ENCODE measurements around the gene MBOAT1. TPM values are rescaled to one million over a fixed set of nuclear protein-coding genes. Genes with fewer than 3 reads are reported as not detected.
A peak's percentile ranks its signal among the peaks of the same experiment; 100 is the strongest.

MBOAT1 gene
- 1.1 to 2.9 TPM (median 1.2 TPM) in 3 replicates for total RNA-seq
- long read RNA-seq, partial matches to known transcripts, result 0 of 1 reads
- long read RNA-seq, other reads (novel, unspliced or antisense), result 0 of 1 reads

DNA sequence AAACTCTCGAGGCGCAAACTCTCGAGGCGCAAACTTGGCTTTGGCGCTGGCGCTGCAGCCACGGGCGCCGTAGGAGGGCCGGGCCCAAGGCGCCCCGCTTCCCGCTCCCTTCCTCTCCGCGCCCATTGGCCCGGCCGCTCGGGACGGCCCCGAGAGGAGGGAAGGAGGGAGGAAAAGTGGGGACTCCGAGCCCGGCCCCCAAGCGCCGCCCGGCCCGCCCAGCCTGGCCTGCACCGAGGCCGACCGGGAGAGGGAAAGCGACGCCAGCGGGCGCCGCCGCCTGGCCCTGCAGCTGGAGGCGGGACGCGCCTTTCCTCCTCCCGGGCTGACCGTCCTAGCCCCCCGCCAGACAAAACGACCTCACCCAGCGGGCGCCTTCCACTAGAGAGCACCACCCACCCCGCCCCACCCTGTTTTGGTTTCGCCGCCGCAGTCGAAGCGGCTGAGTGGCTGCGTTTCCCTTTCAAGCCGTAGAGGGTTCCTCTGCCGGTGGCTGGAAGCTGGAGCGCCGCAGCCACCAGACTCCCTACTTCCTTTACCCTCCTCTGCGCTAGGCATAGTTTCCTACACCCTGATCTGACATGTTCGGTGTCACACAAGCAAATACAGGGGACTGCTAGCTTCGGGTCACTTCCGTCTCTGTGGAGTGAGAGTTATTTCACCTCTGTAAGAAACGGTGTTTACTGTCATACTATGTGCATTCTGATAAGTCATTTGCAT lies at the start of gene MBOAT1:
MBOAT1 (minus strand) TSS at position 78 of the 720 bp plus-strand sequence. CDS start 235 bp downstream, outside the sequence.
- no peaks in the 10 kb centered on the region for H3K27me3 Mint-ChIP-seq (ENCODE audit: low read depth)
- H3K36me3 Mint-ChIP-seq (ENCODE audit: low read depth), result no peaks in the 10 kb centered on the region
- peak; percentile 96 for DNase-seq (ENCODE audit: low spot score)
- H3K4me3 Mint-ChIP-seq (ENCODE audit: unreplicated experiment), result peak within 1 kb of the TSS; percentile 77
- TF ChIP-seq CTCF (IDR thresholded peaks at IDR 0.05), result peak; percentile 55
- H3K9me3 Mint-ChIP-seq (ENCODE audit: low read depth), result no peaks in the 10 kb centered on the region
- peak within 1 kb of the TSS; percentile 87 for H3K27ac Mint-ChIP-seq (ENCODE audit: unreplicated experiment)
- H3K4me1 Mint-ChIP-seq (ENCODE audit: low read depth), result peaks cover 19% of the 10 kb centered on the region

GRCh38 chr6:20261685-20262084 lies 49.4 kb upstream of the MBOAT1 start:
- Mint-ChIP-seq H3K27ac (ENCODE audit: unreplicated experiment) (no peak overlapping the region), H3K27me3 (ENCODE audit: low read depth) (no peaks in the 10 kb centered on the region), H3K4me3 (ENCODE audit: unreplicated experiment) (no peak overlapping the region), H3K4me1 (ENCODE audit: low read depth) (peaks cover 5% of the 10 kb centered on the region), H3K36me3 (ENCODE audit: low read depth) (no peaks in the 10 kb centered on the region), H3K9me3 (ENCODE audit: low read depth) (peaks cover 4% of the 10 kb centered on the region)
- DNase-seq (ENCODE audit: low spot score), result no peak
- no peak for TF ChIP-seq CTCF (IDR thresholded peaks at IDR 0.05)

- Mint-ChIP-seq H3K4me3 (ENCODE audit: unreplicated experiment) (no peak overlapping the region), H3K9me3 (ENCODE audit: low read depth) (peaks cover 4% of the 10 kb centered on the region), H3K36me3 (ENCODE audit: low read depth) (no peaks in the 10 kb centered on the region), H3K27me3 (ENCODE audit: low read depth) (no peaks in the 10 kb centered on the region), H3K27ac (ENCODE audit: unreplicated experiment) (no peak overlapping the region), H3K4me1 (ENCODE audit: low read depth) (no peaks in the 10 kb centered on the region)
- no peak for DNase-seq (ENCODE audit: low spot score)
- TF ChIP-seq CTCF (IDR thresholded peaks at IDR 0.05), result no peak
Measured at GRCh38 chr6:20260360-20260759, 48.1 kb upstream of the MBOAT1 start.

GRCh38 chr6:20259316-20260049 lies 47.2 kb upstream of the MBOAT1 start:
- DNase-seq (ENCODE audit: low spot score), result no peak
- H3K27ac Mint-ChIP-seq (ENCODE audit: unreplicated experiment), result no peak overlapping the region
- no peaks in the 10 kb centered on the region for H3K27me3 Mint-ChIP-seq (ENCODE audit: low read depth)
- TF ChIP-seq CTCF (IDR thresholded peaks at IDR 0.05), result no peak
- H3K4me3 Mint-ChIP-seq (ENCODE audit: unreplicated experiment), result no peak overlapping the region
- H3K4me1 Mint-ChIP-seq (ENCODE audit: low read depth), result no peaks in the 10 kb centered on the region
- H3K36me3 Mint-ChIP-seq (ENCODE audit: low read depth), result peaks cover 2% of the 10 kb centered on the region
- H3K9me3 Mint-ChIP-seq (ENCODE audit: low read depth), result peaks cover 10% of the 10 kb centered on the region

DNA sequence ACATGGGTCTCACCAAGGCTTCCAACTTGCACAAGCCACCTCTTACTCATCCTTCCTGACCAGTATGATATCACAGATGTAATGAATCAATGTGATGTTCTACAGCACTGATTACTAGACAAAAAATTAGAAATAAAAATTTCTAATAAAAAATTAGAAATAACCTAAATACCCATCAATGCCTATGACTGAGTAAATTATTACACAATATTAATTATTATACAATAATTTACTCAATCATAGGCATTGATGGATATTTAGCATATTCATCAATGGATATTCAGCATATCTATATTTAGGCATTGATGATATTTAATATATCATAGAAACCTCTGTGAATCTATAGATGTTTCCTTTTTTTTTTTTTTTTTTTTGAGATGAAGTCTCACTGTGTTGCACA lies 43.2 kb upstream of the MBOAT1 start:
- no peak for DNase-seq (ENCODE audit: low spot score)
- H3K27me3 Mint-ChIP-seq (ENCODE audit: low read depth), result no peaks in the 10 kb centered on the region
- H3K4me3 Mint-ChIP-seq (ENCODE audit: unreplicated experiment), result no peak overlapping the region
- no peak overlapping the region for H3K27ac Mint-ChIP-seq (ENCODE audit: unreplicated experiment)
- H3K4me1 Mint-ChIP-seq (ENCODE audit: low read depth), result no peaks in the 10 kb centered on the region
- peaks cover 2% of the 10 kb centered on the region for H3K36me3 Mint-ChIP-seq (ENCODE audit: low read depth)
- TF ChIP-seq CTCF (IDR thresholded peaks at IDR 0.05), result no peak
- peaks cover 11% of the 10 kb centered on the region for H3K9me3 Mint-ChIP-seq (ENCODE audit: low read depth)
